Calu3 (cell line): Measurements from ENCODE around the gene EPHB3. TPM values are rescaled to one million over a fixed set of nuclear protein-coding genes. Genes with fewer than 3 reads are reported as not detected.

Experiments used
- Bru-seq: library from RNA; stranded (reverse); fragments of 400-500 nt; gene quantifications from one replicate; lab custom pipeline; 2021; lab: Mats Ljungman, UMichigan
- BruChase-seq, 2 experiments: library from RNA; stranded (reverse); fragments of 400-500 nt; gene quantifications; one replicate each; lab custom pipeline; 2021; lab: Mats Ljungman, UMichigan
- BruUV-seq: library from RNA; stranded (reverse); fragments of 400-500 nt; replicated peaks from 2 replicates; lab custom pipeline; 2021; lab: Mats Ljungman, UMichigan
- CTCF ChIA-PET: fragments of 300-600 bp; sonication (Branson Sonifier 250); formaldehyde crosslinking; loops from one replicate; lab custom pipeline; 2022; ENCODE audit warnings: antibody characterized with exemption; lab: Charles Lee
- DNase-seq: peaks from one replicate; pipeline ENCODE4 v3.0.0; 2022
- H3K27ac Mint-ChIP-seq: one replicate; pipeline ENCODE4 v1.8.0; 2022; ENCODE audit warnings: mixed read lengths; ENCODE audit not compliant: unreplicated experiment
- H3K27me3 Mint-ChIP-seq: one replicate; pipeline ENCODE4 v1.8.0; 2022; ENCODE audit warnings: mixed read lengths; ENCODE audit not compliant: unreplicated experiment
- H3K36me3 Mint-ChIP-seq: one replicate; pipeline ENCODE4 v1.8.0; 2022; ENCODE audit warnings: mild to moderate bottlenecking, moderate library complexity, mixed read lengths; ENCODE audit not compliant: insufficient read depth, unreplicated experiment
- H3K4me1 Mint-ChIP-seq: one replicate; pipeline ENCODE4 v1.8.0; 2022; ENCODE audit warnings: mild to moderate bottlenecking, low read depth, mixed read lengths; ENCODE audit not compliant: unreplicated experiment
- H3K4me3 Mint-ChIP-seq: one replicate; pipeline ENCODE4 v1.8.0; 2022; ENCODE audit warnings: mild to moderate bottlenecking, low read depth, moderate library complexity, mixed read lengths; ENCODE audit not compliant: unreplicated experiment
- H3K9me3 Mint-ChIP-seq: one replicate; pipeline ENCODE4 v1.8.0; 2022; ENCODE audit warnings: low read depth, mixed read lengths; ENCODE audit not compliant: unreplicated experiment
- intact Hi-C: fragments of 100-400 bp; cut with micrococcal nuclease; formaldehyde crosslinking; loops from one replicate; pipeline ENCODE4 v1.10.0; 2022; ENCODE audit not compliant: unreplicated experiment
- long read RNA-seq: library from polyadenylated mRNA; stranded (forward); transcript quantifications from one replicate; pipeline ENCODE4 v2.0.0, GENCODE V29; 2022
- total RNA-seq: library from RNA; stranded (reverse); gene quantifications from 2 replicates; pipeline ENCODE4 v1.2.3, GENCODE V29; 2022
- TF ChIP-seq, protein P1 (sequence below): fragments of 200-600 bp; IDR thresholded peaks from one replicate; pipeline ENCODE4 v1.8.0; 2022; ENCODE audit warnings: antibody characterized with exemption; ENCODE audit not compliant: unreplicated experiment

Gene EPHB3
- total RNA-seq (2.5 and 2.8 TPM in 2 replicates), Bru-seq, nascent RNA (percentile 26 among the genes with signal in this experiment), BruChase-seq, experiment 1, labeled RNA remaining after a 6-hour chase (percentile 14 among the genes with signal in this experiment), BruChase-seq, experiment 2, labeled RNA remaining after a 2-hour chase (percentile 25 among the genes with signal in this experiment)
- long read RNA-seq, full-length matches to known transcripts: 2 of 3 reads
- long read RNA-seq, partial matches to known transcripts: 0 of 3 reads
- long read RNA-seq, other reads (novel, unspliced or antisense): 1 of 3 reads

DNA sequence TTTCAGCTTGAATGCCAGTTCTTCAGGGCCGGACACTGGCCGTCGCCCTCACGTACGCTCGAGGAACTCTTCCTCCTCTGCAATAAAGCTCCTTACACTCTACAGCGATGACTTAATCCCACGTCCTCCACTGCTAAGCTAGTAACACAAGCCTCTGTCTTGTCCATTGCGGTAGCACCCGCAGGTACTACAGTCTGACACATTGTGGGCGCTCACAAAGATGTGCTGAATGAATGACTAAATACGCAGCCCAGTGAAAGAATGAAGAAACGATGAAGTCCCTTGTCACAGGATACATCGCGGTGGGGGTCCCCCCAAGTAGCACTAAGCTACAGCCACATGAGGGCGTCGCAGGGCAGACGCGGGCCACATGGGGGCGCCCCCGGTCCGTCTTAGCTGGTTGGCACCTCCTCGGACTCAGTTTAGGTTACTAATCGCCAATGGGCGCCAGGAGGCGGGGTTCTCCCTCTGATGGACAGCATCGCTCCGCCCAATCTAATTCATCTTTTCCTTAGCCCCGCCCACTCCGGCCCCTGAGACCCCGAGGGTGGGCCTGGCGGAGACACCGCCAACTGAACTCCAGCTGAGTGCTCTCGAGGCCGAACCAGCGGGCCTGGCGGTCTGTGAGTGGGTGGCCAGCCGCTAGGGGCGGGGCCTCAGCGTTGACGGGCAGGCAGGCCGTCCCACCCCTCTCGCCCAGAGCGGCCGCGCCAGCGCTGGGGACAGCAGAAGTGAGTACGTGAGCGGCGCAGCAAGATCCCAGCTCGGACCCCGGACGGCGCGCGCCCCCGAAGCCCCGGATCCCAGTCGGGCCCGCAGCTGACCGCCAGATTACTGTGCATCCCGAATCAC lies at the start of gene EPHB3:
EPHB3 (plus strand) TSS at position 725 of the 852 bp plus-strand sequence. CDS start 451 bp downstream, outside the sequence.
- Mint-ChIP-seq H3K36me3 (peaks cover 24% of the 10 kb centered on the region), H3K9me3 (no peaks in the 10 kb centered on the region), H3K27ac (peak within 1 kb of the TSS; percentile 15), H3K27me3 (peaks cover 68% of the 10 kb centered on the region), H3K4me3 (peak within 1 kb of the TSS; percentile 84), H3K4me1 (peaks cover 51% of the 10 kb centered on the region)
- DNase-seq: peak; percentile 100
- BruUV-seq: no TSS peak
- CTCF ChIA-PET: interaction anchor here (0.5 to 2.9 kb wide), 50 partner anchors 8 to 1106 kb away, joined by 3 to 47 read pairs (median 4); partner anchors contain the start of genes MAGEF1 and VPS8
- intact Hi-C loops: loop anchor here (1.0 kb wide), 4 partner anchors 166 to 242 kb away; no protein-coding TSS in a partner anchor
- TF ChIP-seq, protein P1, sequence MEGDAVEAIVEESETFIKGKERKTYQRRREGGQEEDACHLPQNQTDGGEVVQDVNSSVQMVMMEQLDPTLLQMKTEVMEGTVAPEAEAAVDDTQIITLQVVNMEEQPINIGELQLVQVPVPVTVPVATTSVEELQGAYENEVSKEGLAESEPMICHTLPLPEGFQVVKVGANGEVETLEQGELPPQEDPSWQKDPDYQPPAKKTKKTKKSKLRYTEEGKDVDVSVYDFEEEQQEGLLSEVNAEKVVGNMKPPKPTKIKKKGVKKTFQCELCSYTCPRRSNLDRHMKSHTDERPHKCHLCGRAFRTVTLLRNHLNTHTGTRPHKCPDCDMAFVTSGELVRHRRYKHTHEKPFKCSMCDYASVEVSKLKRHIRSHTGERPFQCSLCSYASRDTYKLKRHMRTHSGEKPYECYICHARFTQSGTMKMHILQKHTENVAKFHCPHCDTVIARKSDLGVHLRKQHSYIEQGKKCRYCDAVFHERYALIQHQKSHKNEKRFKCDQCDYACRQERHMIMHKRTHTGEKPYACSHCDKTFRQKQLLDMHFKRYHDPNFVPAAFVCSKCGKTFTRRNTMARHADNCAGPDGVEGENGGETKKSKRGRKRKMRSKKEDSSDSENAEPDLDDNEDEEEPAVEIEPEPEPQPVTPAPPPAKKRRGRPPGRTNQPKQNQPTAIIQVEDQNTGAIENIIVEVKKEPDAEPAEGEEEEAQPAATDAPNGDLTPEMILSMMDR: peak; percentile 100

DNA sequence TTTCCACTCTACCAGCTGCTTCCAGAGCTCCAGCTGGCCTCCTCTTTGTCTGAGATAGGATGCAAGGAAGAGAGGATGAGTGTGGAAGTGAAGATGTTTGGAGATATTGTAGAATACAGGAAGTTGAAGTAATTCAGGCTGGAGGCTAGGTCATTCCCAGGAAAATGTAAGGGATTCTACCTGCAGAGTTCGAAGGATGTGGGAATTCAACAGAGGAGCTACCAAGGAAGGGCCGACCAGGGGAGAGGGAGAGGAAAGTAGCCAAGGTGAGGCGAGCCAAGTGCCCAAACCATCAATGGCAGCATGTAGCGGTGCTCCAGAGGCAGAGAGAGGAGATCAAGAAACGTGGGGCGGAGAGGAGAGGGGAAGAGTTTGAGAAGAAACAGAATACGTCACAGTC lies 49.0 kb upstream of the EPHB3 start:
- TF ChIP-seq, protein P1: no peak
- Mint-ChIP-seq H3K36me3 (no peaks in the 10 kb centered on the region), H3K9me3 (no peaks in the 10 kb centered on the region), H3K4me3 (no peak overlapping the region), H3K27me3 (peaks cover 100% of the 10 kb centered on the region), H3K27ac (no peak overlapping the region), H3K4me1 (no peaks in the 10 kb centered on the region)
- BruUV-seq: no TSS peak
- DNase-seq: no peak
- intact Hi-C loops: loop anchor here (1.0 to 10.0 kb wide), 3 partner anchors 43 to 138 kb away; partner anchors contain the start of gene THPO
- CTCF ChIA-PET: interaction anchor here (1.0 to 3.9 kb wide), 3 partner anchors 19 to 140 kb away, joined by 4 to 85 read pairs (median 6); no protein-coding TSS in a partner anchor

DNA sequence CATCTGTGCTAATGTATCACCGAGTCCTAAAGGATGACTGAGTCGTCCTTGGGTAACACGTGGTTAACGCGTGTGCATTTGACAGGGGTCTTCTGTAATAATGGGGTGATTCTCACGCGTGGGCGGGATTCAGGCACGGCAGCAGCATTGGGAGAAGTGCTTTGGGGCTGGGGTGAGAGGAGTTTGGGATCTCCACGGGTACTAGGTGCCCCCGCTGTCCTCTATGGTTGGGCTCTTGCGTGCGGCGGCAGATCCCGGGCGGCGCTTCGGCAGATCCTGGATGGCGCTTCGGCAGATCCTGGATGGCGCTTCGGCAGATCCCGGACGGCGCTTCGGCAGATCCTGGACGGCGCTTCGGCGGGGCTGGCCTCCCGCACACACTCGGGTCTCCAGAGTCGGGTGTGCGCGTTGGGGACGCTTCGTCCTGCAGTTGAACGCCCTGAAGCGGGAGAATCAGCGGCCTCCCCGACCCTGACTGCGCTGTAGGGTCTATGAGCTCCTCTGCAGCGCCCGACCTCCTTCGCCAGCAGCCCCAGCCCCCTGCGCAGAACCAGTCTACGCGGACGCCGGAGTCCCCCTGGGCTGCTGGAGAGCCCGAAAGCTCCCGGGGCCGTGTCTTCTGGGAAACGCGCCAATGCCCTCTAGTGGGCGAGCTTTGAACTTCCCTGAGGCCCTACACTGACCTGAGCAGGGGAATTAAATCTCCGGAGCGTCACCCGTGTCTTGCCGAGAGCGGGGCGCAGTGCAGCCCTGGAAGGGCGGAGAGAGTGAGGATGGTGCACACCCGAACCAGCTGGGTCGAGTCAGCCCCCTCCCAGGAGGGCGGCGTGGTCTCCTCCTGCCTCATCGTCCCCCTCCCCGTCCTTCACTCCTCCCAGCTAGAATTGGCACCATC lies 48.1 kb upstream of the EPHB3 start:
- CTCF ChIA-PET: interaction anchor here (0.6 to 3.9 kb wide), 17 partner anchors 11 to 285 kb away, joined by 3 to 85 read pairs (median 5); no protein-coding TSS in a partner anchor
- Mint-ChIP-seq H3K9me3 (no peaks in the 10 kb centered on the region), H3K27ac (no peak overlapping the region), H3K4me3 (peak overlapping the region; percentile 58), H3K4me1 (no peaks in the 10 kb centered on the region), H3K36me3 (no peaks in the 10 kb centered on the region), H3K27me3 (peaks cover 100% of the 10 kb centered on the region)
- BruUV-seq: no TSS peak
- intact Hi-C loops: loop anchor here (1.0 to 10.0 kb wide), 3 partner anchors 44 to 139 kb away; partner anchors contain the start of gene THPO
- peak; percentile 94 for DNase-seq
- TF ChIP-seq, protein P1: peak; percentile 99
